ENCODE measurements around the gene ZNF346. TPM values are rescaled to one million over a fixed set of nuclear protein-coding genes. Genes with fewer than 3 reads are reported as not detected.

The ZNF346 gene
- total and polyA plus RNA-seq, 2 of the 13 experiments (the other 11 are each of a cell fraction or from before 2014, with no cell fraction given), result 8.6 to 19.4 TPM

GRCh38 chr5:177113566-177114424, 91.3 kb downstream of the ZNF346 start (continued):
- TF ChIP-seq ZNF781 (CRISPR knock-in tag; IDR thresholded peaks at IDR 0.05; ENCODE audit: borderline replicate concordance, not compliant biosample characterization), result no peak
- TF ChIP-seq NFIB (CRISPR knock-in tag; IDR thresholded peaks at IDR 0.05; ENCODE audit: borderline replicate concordance), result no peak
- TF ChIP-seq ZNF343 (CRISPR knock-in tag; IDR thresholded peaks at IDR 0.05), result no peak; the same call in 1 of the 2 replicates
- no peak for TF ChIP-seq ZNF773 (CRISPR knock-in tag; IDR thresholded peaks at IDR 0.05; ENCODE audit: borderline replicate concordance)
- TF ChIP-seq CHD2 (IDR thresholded peaks at IDR 0.05; ENCODE audit: low read depth, low read length), result no peak
- TF ChIP-seq ZNF788 (CRISPR knock-in tag; IDR thresholded peaks at IDR 0.05; ENCODE audit: borderline replicate concordance), result no peak
- no peak for TF ChIP-seq E2F1 (CRISPR knock-in tag; IDR thresholded peaks at IDR 0.05)
- no peak for TF ChIP-seq ZKSCAN1 (IDR thresholded peaks at IDR 0.05; ENCODE audit: low read length)
- no peak for TF ChIP-seq HNF4G (IDR thresholded peaks at IDR 0.05; ENCODE audit: borderline replicate concordance, low read depth, low read length)
- TF ChIP-seq HNF4G (CRISPR knock-in tag; IDR thresholded peaks at IDR 0.05; ENCODE audit: borderline replicate concordance, low read depth), result no peak
- TF ChIP-seq ZNF703 (CRISPR knock-in tag; IDR thresholded peaks at IDR 0.05; ENCODE audit: borderline replicate concordance), result no peak
- no peak for TF ChIP-seq ZNF468 (CRISPR knock-in tag; IDR thresholded peaks at IDR 0.05)
- no peak for TF ChIP-seq FOXM1 (CRISPR knock-in tag; IDR thresholded peaks at IDR 0.05)
- no peak for TF ChIP-seq FIP1L1 (IDR thresholded peaks at IDR 0.05; ENCODE audit: borderline replicate concordance, insufficient read depth, low read depth, low read length)
- no peak for TF ChIP-seq MYNN (CRISPR knock-in tag; IDR thresholded peaks at IDR 0.05; ENCODE audit: low read depth)
- TF ChIP-seq ZBTB14 (CRISPR knock-in tag; IDR thresholded peaks at IDR 0.05), result no peak
- TF ChIP-seq GLI4 (CRISPR knock-in tag; IDR thresholded peaks at IDR 0.05; ENCODE audit: borderline replicate concordance), result peak; percentile 31; the same call in 1 of the 2 replicates
- no peak for TF ChIP-seq JUNB (CRISPR knock-in tag; IDR thresholded peaks at IDR 0.05; ENCODE audit: borderline replicate concordance)
- TF ChIP-seq ZNF44 (CRISPR knock-in tag; IDR thresholded peaks at IDR 0.05), result 0 out of 2 replicates have a peak, but pooled peaks have one; percentile 50
- TF ChIP-seq EED (CRISPR knock-in tag; IDR thresholded peaks at IDR 0.05), result no peak
- TF ChIP-seq ZNF747 (CRISPR knock-in tag; IDR thresholded peaks at IDR 0.05; ENCODE audit: borderline replicate concordance), result no peak
- no peak for TF ChIP-seq TARDBP (CRISPR knock-in tag; IDR thresholded peaks at IDR 0.05)
- TF ChIP-seq ZNF3 (CRISPR knock-in tag; IDR thresholded peaks at IDR 0.05), result no peak
- TF ChIP-seq ZNF660 (CRISPR knock-in tag; IDR thresholded peaks at IDR 0.05; ENCODE audit: borderline replicate concordance, low read depth), result no peak
- TF ChIP-seq SP140L (CRISPR knock-in tag; IDR thresholded peaks at IDR 0.05; ENCODE audit: borderline replicate concordance), result no peak
- TF ChIP-seq CENPX (CRISPR knock-in tag; IDR thresholded peaks at IDR 0.05), result no peak
- no peak for TF ChIP-seq HOXA9 (CRISPR knock-in tag; IDR thresholded peaks at IDR 0.05; ENCODE audit: borderline replicate concordance)
- TF ChIP-seq ZNF263 (CRISPR knock-in tag; IDR thresholded peaks at IDR 0.05), result no peak
